HG03439 (cell line): ENCODE measurements around the gene CCT7.
"Not testable (repeated sequence)": the region's sequence is repeated elsewhere in the genome, so short reads cannot be mapped to it uniquely, and the experiment has no call there.

Source experiments
- ATAC-seq: cut with Tn5 transposase; IDR thresholded peaks from one replicate; pipeline ENCODE4 v1.9.1; 2021; ENCODE audit warnings: mild to moderate bottlenecking, moderate library complexity; ENCODE audit not compliant: unreplicated experiment

Gene CCT7

GRCh38 chr2:73254343-73255006 lies 20.4 kb downstream of the CCT7 start:
- no peak for ATAC-seq

GRCh38 chr2:73255007-73255644 lies 21.0 kb downstream of the CCT7 start:
- no peak for ATAC-seq

- no peak for ATAC-seq
Observed at GRCh38 chr2:73255907-73256617, 22.0 kb downstream of the CCT7 start.

GRCh38 chr2:73256618-73256922 lies 22.5 kb downstream of the CCT7 start:
- ATAC-seq: no peak

GRCh38 chr2:73257021-73257420 lies 22.9 kb downstream of the CCT7 start:
- ATAC-seq: no peak

- no peak for ATAC-seq
Observed at GRCh38 chr2:73257425-73258125, 23.5 kb downstream of the CCT7 start.

- ATAC-seq: no peak
Observed at GRCh38 chr2:73258186-73258912, 24.2 kb downstream of the CCT7 start.

GRCh38 chr2:73258913-73259215 lies 24.8 kb downstream of the CCT7 start:
- ATAC-seq: no peak

GRCh38 chr2:73259276-73259675 lies 25.2 kb downstream of the CCT7 start:
- no peak for ATAC-seq

- no peak for ATAC-seq
Observed at GRCh38 chr2:73259704-73260337, 25.7 kb downstream of the CCT7 start.

- no peak for ATAC-seq
Observed at GRCh38 chr2:73260338-73260984, 26.4 kb downstream of the CCT7 start.

GRCh38 chr2:73262108-73262651 lies 28.1 kb downstream of the CCT7 start:
- no peak for ATAC-seq

GRCh38 chr2:73262691-73263429 lies 28.8 kb downstream of the CCT7 start:
- not testable (repeated sequence) for ATAC-seq

- no peak for ATAC-seq
Observed at GRCh38 chr2:73263540-73264331, 29.6 kb downstream of the CCT7 start.

- no peak for ATAC-seq
Observed at GRCh38 chr2:73264332-73264606, 30.2 kb downstream of the CCT7 start.

- no peak for ATAC-seq
Observed at GRCh38 chr2:73264783-73265182, 30.7 kb downstream of the CCT7 start.

GRCh38 chr2:73265298-73266060 lies 31.4 kb downstream of the CCT7 start:
- no peak for ATAC-seq
